ENCODE data around the gene ZCCHC14.

The ZCCHC14 gene

GRCh38 chr16:87538594-87538993 lies 45.8 kb upstream of the ZCCHC14 start:
- no peak overlapping the region for H3K4me3 ChIP-seq (ENCODE audit: low read depth, low read length)
- no peak for TF ChIP-seq CTCF (IDR thresholded peaks at IDR 0.05; ENCODE audit: borderline replicate concordance, insufficient read depth, low read depth, low read length)

DNA sequence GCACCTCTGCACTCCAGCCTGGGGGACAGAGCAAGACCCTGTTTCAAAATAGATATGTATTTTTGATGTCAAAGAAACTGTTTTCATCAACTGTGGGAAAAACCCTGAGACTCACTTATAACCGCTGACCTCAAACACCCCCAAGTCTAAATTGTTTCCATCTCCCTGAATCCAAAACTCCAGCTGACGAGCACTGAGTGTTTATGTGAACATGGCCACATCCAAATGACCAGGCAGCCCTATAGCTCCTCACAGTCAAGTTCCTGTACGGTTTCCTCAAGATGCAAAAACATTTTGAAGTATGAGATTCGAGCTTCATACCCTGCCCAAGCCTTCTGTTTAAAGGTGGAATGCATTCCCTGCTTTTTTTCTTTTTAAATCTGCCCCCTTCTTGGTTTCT lies 45.3 kb upstream of the ZCCHC14 start:
- TF ChIP-seq CTCF (IDR thresholded peaks at IDR 0.05; ENCODE audit: borderline replicate concordance, insufficient read depth, low read depth, low read length) = no peak
- no peak overlapping the region for H3K4me3 ChIP-seq (ENCODE audit: low read depth, low read length)

DNA sequence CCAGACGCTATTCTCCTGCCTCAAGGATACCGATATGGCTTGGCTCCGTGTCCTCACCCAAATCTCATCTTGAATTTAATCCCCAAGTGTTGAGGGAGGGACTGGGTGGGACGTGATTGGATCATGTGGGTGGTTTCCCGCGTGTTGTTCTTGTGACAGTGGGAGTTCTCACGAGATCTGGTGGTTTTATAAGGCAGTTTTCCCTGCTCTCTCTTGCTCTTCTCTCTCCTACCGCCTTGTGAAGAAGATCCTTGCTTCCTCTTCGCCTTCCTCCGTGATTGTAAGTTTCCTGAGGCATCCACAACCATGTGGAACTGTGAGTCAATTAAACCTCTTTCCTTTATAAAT lies 43.9 kb upstream of the ZCCHC14 start:
- no peak overlapping the region for H3K4me3 ChIP-seq (ENCODE audit: low read depth, low read length)
- TF ChIP-seq CTCF (IDR thresholded peaks at IDR 0.05; ENCODE audit: borderline replicate concordance, insufficient read depth, low read depth, low read length) = no peak

GRCh38 chr16:87535855-87536794 lies 43.3 kb upstream of the ZCCHC14 start:
- no peak overlapping the region for H3K4me3 ChIP-seq (ENCODE audit: low read depth, low read length)

DNA sequence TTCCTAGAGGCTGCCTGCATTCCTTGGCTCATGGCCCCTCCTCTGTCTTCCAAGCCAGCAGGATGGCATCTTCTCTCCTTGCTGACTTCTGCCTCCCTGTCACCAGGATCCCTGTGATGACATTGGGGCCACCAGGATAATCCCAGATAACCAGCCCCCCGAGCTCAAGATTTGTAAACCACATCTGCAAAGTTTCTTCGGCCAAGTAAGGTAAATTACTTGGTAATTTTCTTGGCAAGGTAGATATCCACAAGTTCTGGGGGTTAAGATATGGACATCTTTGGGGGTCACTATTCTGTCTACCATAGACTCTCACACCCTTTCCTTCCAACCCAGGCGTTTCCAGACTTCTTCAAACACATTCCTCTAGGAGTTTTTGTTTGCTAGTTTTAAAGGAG lies 42.6 kb upstream of the ZCCHC14 start:
- H3K4me3 ChIP-seq (ENCODE audit: low read depth, low read length) = no peak overlapping the region
- no peak for TF ChIP-seq CTCF (IDR thresholded peaks at IDR 0.05; ENCODE audit: borderline replicate concordance, insufficient read depth, low read depth, low read length)

More at GRCh38 chr16:87535855-87536794, 43.3 kb upstream of the ZCCHC14 start:
- no peak for TF ChIP-seq CTCF (IDR thresholded peaks at IDR 0.05; ENCODE audit: borderline replicate concordance, insufficient read depth, low read depth, low read length)

DNA sequence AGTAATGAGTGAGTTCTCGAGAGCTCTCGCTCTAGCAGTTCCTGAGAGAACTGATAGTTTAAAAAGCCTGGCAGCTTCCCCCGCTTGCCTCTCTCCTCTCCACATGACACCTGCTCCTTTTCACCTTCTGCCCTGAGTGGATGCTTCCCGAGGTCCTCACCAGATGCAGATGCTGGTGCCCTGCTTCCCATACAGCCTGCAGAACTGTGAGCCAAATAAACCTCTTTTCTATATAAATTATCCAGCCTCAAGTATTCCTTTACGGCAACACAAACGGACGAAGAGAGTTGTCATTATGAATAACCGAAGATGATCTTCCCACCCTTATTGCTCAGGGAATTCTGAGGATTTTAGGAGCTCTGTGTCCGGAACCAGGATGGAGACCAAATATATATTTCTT lies 41.9 kb upstream of the ZCCHC14 start:
- no peak overlapping the region for H3K4me3 ChIP-seq (ENCODE audit: low read depth, low read length)
- no peak for TF ChIP-seq CTCF (IDR thresholded peaks at IDR 0.05; ENCODE audit: borderline replicate concordance, insufficient read depth, low read depth, low read length)

DNA sequence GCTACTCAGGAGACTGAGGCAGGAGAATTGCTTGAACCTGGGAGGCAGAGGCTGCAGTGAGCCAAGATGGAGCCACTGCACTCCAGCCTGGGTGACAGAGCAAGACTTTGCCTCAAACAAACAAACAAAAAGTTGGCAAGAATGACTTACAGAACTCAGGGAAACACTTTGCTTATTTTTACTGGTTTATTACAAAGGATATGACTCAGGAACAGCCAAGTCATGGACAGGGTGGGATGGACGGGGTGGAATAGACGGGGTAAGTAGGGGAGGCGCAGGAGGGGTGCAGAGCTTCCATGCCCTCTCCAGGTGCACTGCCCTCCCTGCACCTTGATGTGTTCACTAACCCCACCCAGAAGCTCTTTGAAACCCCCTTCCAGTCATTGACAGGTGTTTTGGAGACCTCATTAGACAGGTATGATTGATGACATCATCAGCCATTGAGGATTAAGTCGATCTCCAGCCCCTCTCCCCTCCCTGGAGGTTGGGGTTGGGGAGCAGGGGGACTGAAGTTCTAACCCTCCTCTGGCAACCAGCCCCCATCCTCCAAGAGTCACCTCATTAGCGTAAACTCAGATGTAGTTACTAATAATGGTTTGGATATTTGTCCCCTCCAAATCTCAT lies 41.3 kb upstream of the ZCCHC14 start:
- no peak for TF ChIP-seq CTCF (IDR thresholded peaks at IDR 0.05; ENCODE audit: borderline replicate concordance, insufficient read depth, low read depth, low read length)
- no peak overlapping the region for H3K4me3 ChIP-seq (ENCODE audit: low read depth, low read length)
